HEK293 (cell line): ENCODE data around the gene TECPR2.

Source experiments
- HIC1 ChIP-seq: fragments of 450-650 bp; formaldehyde crosslinking; IDR thresholded peaks from 2 replicates; pipeline ENCODE4 v1.5.1; 2016; ENCODE audit warnings: missing biosample characterization, missing genetic modification characterization
- IKZF3 ChIP-seq: fragments of 450-650 bp; IDR thresholded peaks from 2 replicates; pipeline ENCODE4 v1.5.0; 2018; ENCODE audit warnings: missing biosample characterization, mild to moderate bottlenecking, missing genetic modification characterization, moderate library complexity
- KLF8 ChIP-seq: fragments of 450-650 bp; formaldehyde crosslinking; IDR thresholded peaks from 2 replicates; pipeline ENCODE4 v1.5.1; 2016; ENCODE audit warnings: missing biosample characterization, missing genetic modification characterization
- KLF9 ChIP-seq: fragments of 450-650 bp; formaldehyde crosslinking; IDR thresholded peaks from 2 replicates; pipeline ENCODE4 v1.5.1; 2016; ENCODE audit warnings: missing biosample characterization, missing genetic modification characterization, low read depth
- OVOL3 ChIP-seq: fragments of 450-650 bp; formaldehyde crosslinking; IDR thresholded peaks from 2 replicates; pipeline ENCODE4 v1.5.1; 2016; ENCODE audit warnings: missing biosample characterization, missing genetic modification characterization
- REPIN1 ChIP-seq: fragments of 450-650 bp; formaldehyde crosslinking; IDR thresholded peaks from 2 replicates; pipeline ENCODE4 v1.5.1; 2017; ENCODE audit warnings: missing biosample characterization, missing genetic modification characterization, low read depth
- SETDB1 ChIP-seq: IDR thresholded peaks from one replicate; pipeline ENCODE4 v1.6.1; 2017; ENCODE audit warnings: mild to moderate bottlenecking, low read length, moderate library complexity, mixed read lengths; ENCODE audit not compliant: insufficient read length
- WT1 ChIP-seq: fragments of 450-650 bp; formaldehyde crosslinking; IDR thresholded peaks from 2 replicates; pipeline ENCODE4 v1.5.1; 2016; ENCODE audit warnings: missing biosample characterization, missing genetic modification characterization
- ZBTB11 ChIP-seq: fragments of 450-650 bp; formaldehyde crosslinking; conservative IDR thresholded peaks from 2 replicates; pipeline ENCODE4 v1.5.1; 2016; ENCODE audit warnings: low read depth, missing biosample characterization, missing genetic modification characterization
- ZBTB17 ChIP-seq: fragments of 450-650 bp; formaldehyde crosslinking; IDR thresholded peaks from 2 replicates; pipeline ENCODE4 v1.5.1; 2016; ENCODE audit warnings: missing biosample characterization, missing genetic modification characterization
- ZBTB49 ChIP-seq: fragments of 450-650 bp; formaldehyde crosslinking; IDR thresholded peaks from 2 replicates; pipeline ENCODE4 v1.5.1; 2016; ENCODE audit warnings: missing biosample characterization, missing genetic modification characterization, low read depth
- ZFP69B ChIP-seq: fragments of 450-650 bp; formaldehyde crosslinking; IDR thresholded peaks from 2 replicates; pipeline ENCODE4 v1.5.1; 2016; ENCODE audit warnings: missing biosample characterization, missing genetic modification characterization
- ZIC2 ChIP-seq: fragments of 450-650 bp; formaldehyde crosslinking; IDR thresholded peaks from 2 replicates; pipeline ENCODE4 v1.5.1; 2016; ENCODE audit warnings: missing biosample characterization, missing genetic modification characterization
- ZNF18 ChIP-seq: fragments of 450-650 bp; formaldehyde crosslinking; IDR thresholded peaks from 2 replicates; pipeline ENCODE4 v1.5.1; 2016; ENCODE audit warnings: missing biosample characterization, missing genetic modification characterization
- ZNF501 ChIP-seq: fragments of 450-650 bp; formaldehyde crosslinking; IDR thresholded peaks from 2 replicates; pipeline ENCODE4 v1.5.1; 2016; ENCODE audit warnings: missing biosample characterization, missing genetic modification characterization
- ZNF600 ChIP-seq: fragments of 450-650 bp; formaldehyde crosslinking; IDR thresholded peaks from 2 replicates; pipeline ENCODE4 v1.5.1; 2016; ENCODE audit warnings: missing biosample characterization, missing genetic modification characterization
- ZNF621 ChIP-seq: fragments of 450-650 bp; formaldehyde crosslinking; IDR thresholded peaks from 2 replicates; pipeline ENCODE4 v1.5.1; 2017; ENCODE audit warnings: missing biosample characterization, missing genetic modification characterization
- ZNF654 ChIP-seq: fragments of 450-650 bp; formaldehyde crosslinking; IDR thresholded peaks from 2 replicates; pipeline ENCODE4 v1.5.1; 2016; ENCODE audit warnings: low read depth, missing biosample characterization, missing genetic modification characterization
- TF ChIP-seq, protein P1 (sequence below): fragments of 450-650 bp; formaldehyde crosslinking; IDR thresholded peaks from 2 replicates; pipeline ENCODE4 v1.5.1; 2016; ENCODE audit warnings: missing biosample characterization, missing genetic modification characterization
- TF ChIP-seq, protein P2 (sequence below): fragments of 450-650 bp; formaldehyde crosslinking; IDR thresholded peaks from 2 replicates; pipeline ENCODE4 v1.5.1; 2017; ENCODE audit warnings: missing biosample characterization, mild to moderate bottlenecking, missing genetic modification characterization, moderate library complexity
- TF ChIP-seq, protein P3 (sequence below): fragments of 450-650 bp; formaldehyde crosslinking; IDR thresholded peaks from 2 replicates; pipeline ENCODE4 v1.5.1; 2016; ENCODE audit warnings: missing biosample characterization, missing genetic modification characterization

The TECPR2 gene

DNA sequence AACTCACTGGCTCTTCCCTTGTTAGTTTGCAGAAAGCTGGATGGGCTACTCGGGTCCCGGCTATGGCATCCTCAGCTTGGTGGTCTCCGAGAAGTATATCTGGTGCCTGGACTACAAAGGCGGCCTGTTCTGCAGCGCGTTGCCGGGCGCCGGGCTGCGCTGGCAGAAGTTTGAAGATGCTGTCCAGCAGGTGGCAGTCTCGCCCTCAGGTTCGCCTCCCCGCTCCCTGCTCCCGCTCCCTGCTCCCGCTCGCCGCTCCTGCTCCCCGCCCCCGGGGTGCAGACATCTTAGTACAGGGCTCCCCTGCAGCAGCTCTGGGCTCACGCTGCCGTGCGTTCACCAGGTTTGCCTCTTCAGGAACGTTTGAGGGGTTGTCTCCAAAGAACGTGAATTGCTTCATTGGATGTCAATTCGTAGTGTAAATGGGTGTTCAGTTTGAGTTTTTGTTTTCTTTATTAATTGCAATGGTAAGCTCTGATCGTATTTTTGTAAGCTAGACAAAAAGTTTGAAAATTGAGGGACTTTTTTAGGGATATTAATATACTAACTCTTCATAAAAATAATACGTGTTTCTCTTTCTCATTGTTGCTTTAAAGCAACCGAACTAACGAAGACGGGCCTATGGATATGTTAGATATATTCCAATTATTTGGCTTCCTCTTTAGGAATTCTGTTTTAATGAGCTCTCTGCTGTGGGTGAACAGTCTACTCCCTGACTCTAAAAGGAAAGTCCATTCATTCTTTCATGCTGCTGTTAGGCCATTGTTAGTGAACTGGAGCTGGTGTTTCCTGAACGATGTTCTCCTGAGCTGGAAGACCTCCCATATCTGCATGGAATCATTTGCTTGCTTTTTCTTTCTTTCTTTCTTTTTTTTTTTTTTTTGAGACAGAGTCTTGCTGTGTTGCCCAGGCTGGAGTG, 75.5 kb downstream of the TECPR2 start (continued):
- TF ChIP-seq OVOL3 (tag by site-specific recombination) (no peak), ZFP69B (tag by site-specific recombination) (no peak), ZBTB49 (tag by site-specific recombination) (no peak), ZNF18 (tag by site-specific recombination) (no peak), ZBTB11 (tag by site-specific recombination) (no peak), ZNF654 (tag by site-specific recombination) (peak; percentile 83), ZNF501 (tag by site-specific recombination) (no peak), ZNF600 (tag by site-specific recombination) (peak; percentile 95), KLF8 (0 out of 2 replicates have a peak, but pooled peaks have one; percentile 43), ZNF621 (no peak), HIC1 (tag by site-specific recombination) (no peak), KLF9 (tag by site-specific recombination) (0 out of 2 replicates have a peak, but pooled peaks have one; percentile 12), ZBTB17 (tag by site-specific recombination) (peak; percentile 96), SETDB1 (no peak), IKZF3 (tag by site-specific recombination) (peak; percentile 98), REPIN1 (tag by site-specific recombination) (no peak), WT1 (tag by site-specific recombination) (no peak), ZIC2 (tag by site-specific recombination) (0 out of 2 replicates have a peak, but pooled peaks have one; percentile 53)
- TF ChIP-seq, protein P1, sequence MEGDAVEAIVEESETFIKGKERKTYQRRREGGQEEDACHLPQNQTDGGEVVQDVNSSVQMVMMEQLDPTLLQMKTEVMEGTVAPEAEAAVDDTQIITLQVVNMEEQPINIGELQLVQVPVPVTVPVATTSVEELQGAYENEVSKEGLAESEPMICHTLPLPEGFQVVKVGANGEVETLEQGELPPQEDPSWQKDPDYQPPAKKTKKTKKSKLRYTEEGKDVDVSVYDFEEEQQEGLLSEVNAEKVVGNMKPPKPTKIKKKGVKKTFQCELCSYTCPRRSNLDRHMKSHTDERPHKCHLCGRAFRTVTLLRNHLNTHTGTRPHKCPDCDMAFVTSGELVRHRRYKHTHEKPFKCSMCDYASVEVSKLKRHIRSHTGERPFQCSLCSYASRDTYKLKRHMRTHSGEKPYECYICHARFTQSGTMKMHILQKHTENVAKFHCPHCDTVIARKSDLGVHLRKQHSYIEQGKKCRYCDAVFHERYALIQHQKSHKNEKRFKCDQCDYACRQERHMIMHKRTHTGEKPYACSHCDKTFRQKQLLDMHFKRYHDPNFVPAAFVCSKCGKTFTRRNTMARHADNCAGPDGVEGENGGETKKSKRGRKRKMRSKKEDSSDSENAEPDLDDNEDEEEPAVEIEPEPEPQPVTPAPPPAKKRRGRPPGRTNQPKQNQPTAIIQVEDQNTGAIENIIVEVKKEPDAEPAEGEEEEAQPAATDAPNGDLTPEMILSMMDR (tag by site-specific recombination): peak; percentile 90
- TF ChIP-seq, protein P2, sequence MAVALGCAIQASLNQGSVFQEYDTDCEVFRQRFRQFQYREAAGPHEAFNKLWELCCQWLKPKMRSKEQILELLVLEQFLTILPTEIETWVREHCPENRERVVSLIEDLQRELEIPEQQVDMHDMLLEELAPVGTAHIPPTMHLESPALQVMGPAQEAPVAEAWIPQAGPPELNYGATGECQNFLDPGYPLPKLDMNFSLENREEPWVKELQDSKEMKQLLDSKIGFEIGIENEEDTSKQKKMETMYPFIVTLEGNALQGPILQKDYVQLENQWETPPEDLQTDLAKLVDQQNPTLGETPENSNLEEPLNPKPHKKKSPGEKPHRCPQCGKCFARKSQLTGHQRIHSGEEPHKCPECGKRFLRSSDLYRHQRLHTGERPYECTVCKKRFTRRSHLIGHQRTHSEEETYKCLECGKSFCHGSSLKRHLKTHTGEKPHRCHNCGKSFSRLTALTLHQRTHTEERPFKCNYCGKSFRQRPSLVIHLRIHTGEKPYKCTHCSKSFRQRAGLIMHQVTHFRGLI (tag by site-specific recombination): no peak
- TF ChIP-seq, protein P3, sequence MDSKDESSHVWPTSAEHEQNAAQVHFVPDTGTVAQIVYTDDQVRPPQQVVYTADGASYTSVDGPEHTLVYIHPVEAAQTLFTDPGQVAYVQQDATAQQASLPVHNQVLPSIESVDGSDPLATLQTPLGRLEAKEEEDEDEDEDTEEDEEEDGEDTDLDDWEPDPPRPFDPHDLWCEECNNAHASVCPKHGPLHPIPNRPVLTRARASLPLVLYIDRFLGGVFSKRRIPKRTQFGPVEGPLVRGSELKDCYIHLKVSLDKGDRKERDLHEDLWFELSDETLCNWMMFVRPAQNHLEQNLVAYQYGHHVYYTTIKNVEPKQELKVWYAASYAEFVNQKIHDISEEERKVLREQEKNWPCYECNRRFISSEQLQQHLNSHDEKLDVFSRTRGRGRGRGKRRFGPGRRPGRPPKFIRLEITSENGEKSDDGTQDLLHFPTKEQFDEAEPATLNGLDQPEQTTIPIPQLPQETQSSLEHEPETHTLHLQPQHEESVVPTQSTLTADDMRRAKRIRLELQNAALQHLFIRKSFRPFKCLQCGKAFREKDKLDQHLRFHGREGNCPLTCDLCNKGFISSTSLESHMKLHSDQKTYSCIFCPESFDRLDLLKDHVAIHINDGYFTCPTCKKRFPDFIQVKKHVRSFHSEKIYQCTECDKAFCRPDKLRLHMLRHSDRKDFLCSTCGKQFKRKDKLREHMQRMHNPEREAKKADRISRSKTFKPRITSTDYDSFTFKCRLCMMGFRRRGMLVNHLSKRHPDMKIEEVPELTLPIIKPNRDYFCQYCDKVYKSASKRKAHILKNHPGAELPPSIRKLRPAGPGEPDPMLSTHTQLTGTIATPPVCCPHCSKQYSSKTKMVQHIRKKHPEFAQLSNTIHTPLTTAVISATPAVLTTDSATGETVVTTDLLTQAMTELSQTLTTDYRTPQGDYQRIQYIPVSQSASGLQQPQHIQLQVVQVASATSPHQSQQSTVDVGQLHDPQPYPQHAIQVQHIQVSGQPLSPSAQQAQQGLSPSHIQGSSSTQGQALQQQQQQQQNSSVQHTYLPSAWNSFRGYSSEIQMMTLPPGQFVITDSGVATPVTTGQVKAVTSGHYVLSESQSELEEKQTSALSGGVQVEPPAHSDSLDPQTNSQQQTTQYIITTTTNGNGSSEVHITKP (tag by site-specific recombination): no peak
